Measurements from ENCODE around the gene CACNA1B.

The CACNA1B gene

GRCh38 chr9:137988051-137988450 lies 110.5 kb downstream of the CACNA1B start:
- no peak for DNase-seq

- DNase-seq: no peak
Measured at GRCh38 chr9:137988701-137989100, 111.1 kb downstream of the CACNA1B start.

GRCh38 chr9:137989156-137989555 lies 111.6 kb downstream of the CACNA1B start:
- no peak for DNase-seq

- DNase-seq: no peak
Measured at GRCh38 chr9:137989999-137990715, 112.6 kb downstream of the CACNA1B start.

- DNase-seq: no peak
Measured at GRCh38 chr9:138003485-138004190, 126.1 kb downstream of the CACNA1B start.

- no peak for DNase-seq
Measured at GRCh38 chr9:138006576-138007233, 129.1 kb downstream of the CACNA1B start.

GRCh38 chr9:138007566-138007917 lies 130.0 kb downstream of the CACNA1B start:
- DNase-seq: no peak

- DNase-seq: no peak
Measured at GRCh38 chr9:138007918-138008841, 130.6 kb downstream of the CACNA1B start.

- DNase-seq: no peak
Measured at GRCh38 chr9:138009016-138009802, 131.6 kb downstream of the CACNA1B start.

GRCh38 chr9:138009803-138010690 lies 132.5 kb downstream of the CACNA1B start:
- no peak for DNase-seq

- DNase-seq: no peak
Measured at GRCh38 chr9:138010861-138011260, 133.3 kb downstream of the CACNA1B start.

GRCh38 chr9:138011951-138012500 lies 134.4 kb downstream of the CACNA1B start:
- DNase-seq: no peak

- DNase-seq: no peak
Measured at GRCh38 chr9:138013273-138013672, 135.7 kb downstream of the CACNA1B start.

GRCh38 chr9:138013836-138014562 lies 136.4 kb downstream of the CACNA1B start:
- no peak for DNase-seq

- DNase-seq: no peak
Measured at GRCh38 chr9:138014563-138014945, 137.0 kb downstream of the CACNA1B start.

- DNase-seq: no peak
Measured at GRCh38 chr9:138015021-138015829, 137.6 kb downstream of the CACNA1B start.

GRCh38 chr9:138016406-138017187 lies 139.0 kb downstream of the CACNA1B start:
- DNase-seq: no peak

- DNase-seq: no peak
Measured at GRCh38 chr9:138017200-138017599, 139.6 kb downstream of the CACNA1B start.
